NCI-H2107 (cell line): ENCODE data around the gene MSH2.
"Not testable (repeated sequence)": the region's sequence is repeated elsewhere in the genome, so short reads cannot be mapped to it uniquely, and the experiment has no call there.

Experiments
- DNase-seq: peaks from one replicate; lab custom pipeline; 2025; lab: John Stamatoyannopoulos, UW

The MSH2 gene

GRCh38 chr2:47484396-47484795, 81.4 kb downstream of the MSH2 start:
- no peak for DNase-seq

GRCh38 chr2:47485177-47485576, 82.2 kb downstream of the MSH2 start:
- no peak for DNase-seq

DNA sequence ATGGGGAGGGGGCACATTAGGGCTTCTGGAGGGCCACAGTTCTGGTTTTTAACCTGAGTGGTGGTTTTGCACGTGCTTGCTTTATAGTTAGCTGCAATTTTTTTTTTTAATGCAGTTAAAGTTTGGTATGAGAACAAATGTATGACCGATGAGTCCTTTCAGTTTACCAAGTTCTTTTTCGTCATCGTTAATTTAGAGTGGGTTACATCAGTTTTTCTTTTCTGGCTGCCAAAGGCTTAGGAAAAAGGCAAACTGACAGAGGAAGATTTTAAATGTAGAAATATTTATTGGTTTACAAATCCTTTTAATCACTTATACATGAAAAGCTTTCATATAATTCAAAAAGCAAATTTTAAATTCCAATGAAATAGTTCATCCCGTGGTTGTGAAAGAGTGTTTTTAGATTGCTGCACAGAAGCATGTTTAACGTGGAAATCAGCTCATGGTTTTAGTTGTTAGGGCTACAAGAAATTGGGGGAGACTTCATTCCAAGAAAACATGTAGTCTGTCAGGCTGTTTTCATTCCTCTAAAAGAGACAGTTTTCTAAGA, 82.9 kb downstream of the MSH2 start:
- no peak for DNase-seq

DNA sequence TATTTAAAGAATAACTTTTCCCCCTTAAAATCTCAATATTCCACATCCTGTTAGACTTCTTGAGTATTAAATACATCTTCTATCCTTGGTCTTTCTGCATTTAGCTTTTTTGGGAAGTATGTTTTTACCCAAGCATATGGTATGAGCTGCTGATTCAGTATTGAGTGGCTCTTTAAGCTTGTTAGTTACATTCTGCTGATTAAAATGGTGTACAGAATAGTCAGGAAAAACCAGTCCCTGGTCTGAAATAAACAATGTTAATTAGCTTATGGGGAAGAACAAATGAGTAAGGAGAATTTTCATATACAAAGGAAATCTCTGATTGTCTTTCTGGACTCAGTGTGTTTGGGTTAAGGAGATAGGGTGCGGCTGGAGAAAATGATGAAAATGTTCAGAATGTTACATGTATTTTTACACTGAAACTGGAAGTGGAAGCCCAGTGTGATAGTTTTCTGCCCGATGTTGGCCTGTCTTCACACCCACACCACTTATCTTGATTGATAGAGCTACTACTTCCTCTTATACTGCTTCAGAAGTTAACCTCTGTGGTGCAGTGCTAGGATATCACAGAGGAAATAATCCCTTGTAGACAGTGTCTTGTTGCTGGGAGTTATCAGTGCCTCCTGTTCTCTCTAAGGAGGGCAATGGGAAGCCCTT, 84.0 kb downstream of the MSH2 start:
- no peak for DNase-seq

DNA sequence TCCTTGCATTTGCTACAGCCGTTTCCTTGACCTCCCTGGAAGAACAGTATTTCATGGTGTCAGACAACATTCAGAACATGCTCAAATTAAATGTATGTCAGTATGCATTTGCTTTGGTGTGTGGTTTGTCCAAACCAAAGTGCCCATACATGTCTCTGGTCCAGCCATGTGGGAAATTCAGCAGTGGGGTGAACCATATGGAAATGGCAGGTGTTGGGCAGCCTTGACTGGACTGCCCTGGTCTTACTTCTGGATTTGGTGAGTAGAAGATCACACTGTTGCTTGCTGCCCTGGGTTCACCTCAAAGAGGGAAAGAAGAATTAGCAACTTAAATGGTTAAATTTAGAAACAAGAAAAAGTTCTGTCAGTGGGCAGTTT, 84.5 kb downstream of the MSH2 start:
- no peak for DNase-seq

GRCh38 chr2:47488870-47489584, 86.1 kb downstream of the MSH2 start:
- no peak for DNase-seq

DNA sequence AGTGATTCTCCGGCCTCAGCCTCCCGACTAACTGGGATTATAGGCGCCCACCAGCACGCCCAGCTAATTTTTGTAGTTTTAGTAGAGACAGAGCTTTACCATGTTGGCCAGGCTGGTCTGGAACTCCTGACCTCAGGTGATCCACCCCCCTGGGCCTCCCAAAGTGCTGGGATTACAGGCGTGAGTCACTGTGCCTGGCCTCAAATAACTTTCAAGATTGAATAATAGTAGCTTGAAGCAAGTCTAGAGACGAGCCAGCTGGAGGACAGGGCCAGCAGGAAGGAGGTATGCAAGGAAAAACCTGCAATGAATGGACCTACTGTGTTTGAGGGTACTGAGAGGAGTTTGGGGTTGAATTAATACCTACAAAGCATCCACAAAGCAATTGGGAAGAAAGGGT, 87.5 kb downstream of the MSH2 start:
- no peak for DNase-seq

DNA sequence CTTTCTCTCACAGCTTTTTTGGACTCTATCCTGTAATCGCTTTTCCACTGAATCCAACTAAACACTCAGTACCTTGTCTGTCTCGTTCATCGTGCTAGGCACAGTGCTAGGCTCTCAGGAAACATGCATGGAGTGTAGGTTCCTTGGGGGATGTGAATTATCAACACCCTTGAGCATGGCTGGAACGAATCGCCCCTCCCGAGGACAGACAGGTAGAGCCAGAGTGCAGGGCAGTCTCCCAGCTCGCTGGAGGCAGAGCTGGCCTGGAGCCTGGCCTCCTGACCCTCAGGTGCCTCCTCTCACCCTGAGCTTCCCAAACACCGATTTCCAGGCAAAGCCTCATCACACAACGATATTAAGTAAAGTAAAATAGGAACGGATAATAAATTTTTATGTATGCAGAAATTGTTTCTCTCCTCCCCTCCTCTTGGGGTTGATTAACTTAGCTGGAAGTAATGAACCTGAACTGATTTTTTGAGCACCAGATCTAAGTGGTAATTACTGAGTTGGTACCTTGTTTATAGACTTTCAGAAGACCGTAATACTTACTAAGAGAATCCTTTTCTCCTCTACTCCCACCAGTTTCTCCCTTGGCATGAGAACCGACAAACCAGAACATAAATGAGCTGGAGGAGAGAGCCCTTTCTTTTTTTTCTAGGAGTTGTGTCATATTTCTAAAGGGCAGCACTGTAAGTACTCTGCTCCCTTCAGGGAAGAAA, 90.5 kb downstream of the MSH2 start:
- no peak for DNase-seq

- DNase-seq: no peak
Observed at GRCh38 chr2:47494267-47495130, 91.5 kb downstream of the MSH2 start.

- DNase-seq: no peak
Observed at GRCh38 chr2:47497843-47498460, 95.0 kb downstream of the MSH2 start.

DNA sequence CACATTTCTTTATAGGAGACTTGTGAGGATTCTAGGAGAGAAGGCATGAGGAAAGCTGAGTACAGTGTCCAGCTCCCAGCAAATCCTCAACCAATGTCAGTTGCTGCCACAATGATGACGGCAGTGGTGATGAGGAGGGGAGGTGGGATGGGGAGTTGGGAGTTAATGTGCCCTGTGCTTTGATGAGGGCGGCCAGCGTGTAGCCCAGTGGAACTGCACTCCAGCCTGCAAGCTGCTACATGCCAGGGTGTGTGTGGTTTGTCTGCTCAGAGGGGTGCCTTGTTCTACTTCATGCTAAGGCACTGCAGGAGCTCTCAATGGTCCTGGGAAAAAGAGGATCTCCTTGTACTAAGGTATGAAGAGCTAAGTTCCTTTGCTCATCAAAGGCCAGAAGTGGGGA, 96.1 kb downstream of the MSH2 start:
- no peak for DNase-seq

DNA sequence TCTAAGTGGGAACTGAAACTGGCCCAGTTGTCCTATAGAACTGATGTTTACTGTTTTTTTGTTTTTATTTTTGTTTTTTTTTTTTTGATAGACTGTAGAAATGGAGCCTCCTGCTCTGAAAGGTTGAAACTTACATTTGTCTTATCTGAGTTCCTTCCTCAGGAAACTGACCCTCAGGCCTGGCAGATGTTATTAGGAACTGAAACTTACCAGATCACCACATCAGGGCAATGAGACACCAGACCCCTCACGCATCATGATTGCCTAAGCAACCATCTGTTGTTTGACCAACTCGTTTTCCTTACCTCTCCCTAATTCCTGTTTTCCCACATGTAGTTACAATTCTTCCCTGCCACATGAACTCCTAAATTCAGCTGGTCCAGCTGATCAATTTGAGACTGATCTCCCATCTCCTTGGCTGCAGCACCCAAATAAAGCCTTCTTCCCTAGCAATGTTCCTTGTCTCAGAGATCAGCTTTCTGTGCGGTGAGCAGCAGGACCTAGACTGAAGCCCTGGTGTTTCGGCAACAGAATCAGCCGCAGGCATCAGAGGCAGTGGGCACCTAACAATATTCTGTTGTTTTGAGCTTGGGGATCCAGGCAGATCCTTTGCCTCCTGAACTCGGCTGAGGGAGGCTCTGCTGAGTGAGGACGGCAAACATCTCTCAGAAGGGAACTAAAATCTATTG, 96.8 kb downstream of the MSH2 start:
- DNase-seq: no peak

DNA sequence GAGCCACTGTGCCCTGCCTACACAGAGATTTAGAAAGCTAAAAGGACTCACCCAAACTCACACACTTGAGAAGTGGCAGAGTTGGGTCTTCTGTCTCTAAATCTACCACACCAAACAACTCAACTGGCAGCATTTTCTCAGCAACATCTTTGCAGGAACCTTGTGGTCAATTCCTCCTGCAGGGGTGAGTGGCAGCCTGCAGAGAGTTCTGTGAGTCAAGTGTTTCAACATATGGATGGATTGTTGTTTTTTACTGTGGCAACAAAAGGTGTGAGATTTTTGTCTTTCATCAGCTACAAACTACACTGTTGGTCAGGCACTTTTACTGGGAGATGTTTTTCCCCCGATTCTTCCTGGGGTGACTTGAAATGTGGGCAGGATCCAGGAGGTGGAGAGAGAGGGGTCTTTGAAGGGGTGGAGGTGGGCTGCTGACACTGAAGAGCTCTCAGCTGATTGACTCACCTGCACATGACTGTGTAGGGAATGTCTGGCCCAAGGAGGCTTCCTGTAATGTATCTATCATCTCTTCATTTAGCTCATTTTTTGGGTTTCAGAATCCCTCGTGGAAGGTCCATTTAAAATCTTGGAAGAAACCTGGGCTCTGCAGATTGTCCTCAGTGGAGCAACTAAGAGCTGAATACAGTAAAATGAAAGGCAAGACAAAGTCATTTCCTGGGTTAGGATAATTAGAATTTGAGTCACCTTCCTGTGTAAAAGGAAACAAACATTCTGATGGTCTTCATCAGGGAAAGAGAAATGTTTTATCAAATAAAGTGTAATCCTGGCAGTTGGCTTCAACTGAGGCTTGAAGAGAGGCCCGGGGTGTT, 98.6 kb downstream of the MSH2 start:
- DNase-seq: no peak

DNA sequence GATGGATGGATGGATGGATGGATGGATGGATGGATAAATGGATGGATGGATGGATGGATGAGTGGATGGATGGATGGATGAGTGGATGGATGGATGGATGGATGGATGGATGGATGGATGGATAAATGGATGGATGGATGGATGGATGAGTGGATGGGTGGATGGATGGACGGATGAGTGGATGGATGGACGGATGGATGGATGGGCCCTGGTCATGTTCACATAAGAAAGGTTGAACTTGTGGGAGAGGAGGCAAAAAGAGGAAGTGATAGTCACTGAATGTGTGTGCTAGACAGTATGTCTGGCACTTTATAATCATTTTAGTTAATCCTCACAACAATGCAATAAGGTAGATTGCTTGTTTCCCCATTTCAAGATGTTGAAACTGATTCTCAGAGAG, 99.5 kb downstream of the MSH2 start:
- not testable (repeated sequence) for DNase-seq

- no peak for DNase-seq
Observed at GRCh38 chr2:47503481-47504070, 100.6 kb downstream of the MSH2 start.

DNA sequence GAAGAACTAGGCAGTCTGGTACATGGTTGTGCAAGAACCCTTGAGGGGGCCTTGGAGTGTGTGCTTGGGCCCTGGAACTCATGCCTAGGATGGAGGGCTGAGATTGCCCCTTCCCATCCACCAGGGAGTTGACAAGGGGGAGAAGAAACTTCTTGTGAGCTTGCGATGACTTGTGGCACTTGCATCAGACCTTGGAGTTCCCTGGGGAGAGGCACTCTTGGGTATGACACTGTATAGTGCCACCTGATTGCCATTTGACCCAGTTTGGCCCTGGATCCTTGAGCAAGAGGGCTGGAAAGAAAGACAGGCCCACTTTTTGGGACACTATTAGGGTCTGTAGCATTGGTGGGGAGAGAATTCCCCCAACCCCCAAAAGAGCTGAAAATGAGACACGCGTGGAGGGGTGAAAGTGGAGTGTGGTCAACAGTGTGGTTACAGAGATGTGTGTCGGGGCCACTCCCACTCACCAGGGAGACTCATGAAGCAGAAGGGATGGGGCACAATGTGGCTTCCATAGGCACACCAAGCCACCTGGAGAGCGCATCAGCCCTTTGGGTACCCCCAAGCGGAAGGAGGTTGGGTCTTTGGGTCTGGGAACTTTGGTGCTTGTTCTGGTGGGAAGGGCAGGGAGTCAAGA, 101.3 kb downstream of the MSH2 start:
- no peak for DNase-seq

- no peak for DNase-seq
Observed at GRCh38 chr2:47506024-47506423, 103.1 kb downstream of the MSH2 start.

- DNase-seq: no peak
Observed at GRCh38 chr2:47506436-47506835, 103.5 kb downstream of the MSH2 start.

DNA sequence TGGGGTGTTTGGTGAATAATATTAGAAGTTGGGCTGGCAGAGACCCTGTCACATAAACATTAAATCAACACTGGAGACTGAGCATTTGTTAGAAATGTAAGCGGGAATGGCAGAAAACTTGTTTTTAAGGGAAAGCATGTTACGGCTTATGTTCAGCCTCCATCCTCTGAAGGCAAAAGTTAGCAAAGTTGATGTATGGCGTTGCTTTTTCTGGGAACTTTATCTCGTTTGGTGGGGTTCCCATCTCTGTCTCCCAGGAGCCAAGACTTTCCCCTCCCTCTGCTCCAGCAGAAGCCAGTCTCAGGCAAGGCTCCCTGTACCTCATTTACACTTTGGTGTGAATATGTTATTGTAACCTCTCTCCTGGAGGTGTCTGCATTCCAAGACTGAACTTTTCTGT, 105.1 kb downstream of the MSH2 start:
- no peak for DNase-seq
